Measurements from ENCODE around the gene PNPLA8. TPM values are rescaled to one million over a fixed set of nuclear protein-coding genes. Genes with fewer than 3 reads are reported as not detected.

PNPLA8 gene
- 11.5 and 12.1 TPM in 2 replicates for total RNA-seq
- long read RNA-seq, transcript PNPLA8-201 (11 exons, 3,490 nt) = major isoform, 20 of 78 reads
- long read RNA-seq, transcript PNPLA8-206 (10 exons, 3,462 nt) = major isoform, 20 of 78 reads
- long read RNA-seq, partial matches to known transcripts = 14 of 78 reads
- long read RNA-seq, other reads (novel, unspliced or antisense) = 20 of 78 reads

GRCh38 chr7:108525985-108526767 lies at the start of gene PNPLA8:
PNPLA8 (minus strand) TSS chr7:108526135; CDS start chr7:108515491, 10,644 bp downstream.
- no peaks in the 10 kb centered on the region for H3K36me3 Mint-ChIP-seq (ENCODE audit: low read depth)
- DNase-seq (ENCODE audit: low read depth, low spot score) = peak; percentile 99
- H3K9me3 Mint-ChIP-seq = no peaks in the 10 kb centered on the region
- no peaks in the 10 kb centered on the region for H3K27me3 Mint-ChIP-seq (ENCODE audit: low read depth)
- TF ChIP-seq, protein P1, sequence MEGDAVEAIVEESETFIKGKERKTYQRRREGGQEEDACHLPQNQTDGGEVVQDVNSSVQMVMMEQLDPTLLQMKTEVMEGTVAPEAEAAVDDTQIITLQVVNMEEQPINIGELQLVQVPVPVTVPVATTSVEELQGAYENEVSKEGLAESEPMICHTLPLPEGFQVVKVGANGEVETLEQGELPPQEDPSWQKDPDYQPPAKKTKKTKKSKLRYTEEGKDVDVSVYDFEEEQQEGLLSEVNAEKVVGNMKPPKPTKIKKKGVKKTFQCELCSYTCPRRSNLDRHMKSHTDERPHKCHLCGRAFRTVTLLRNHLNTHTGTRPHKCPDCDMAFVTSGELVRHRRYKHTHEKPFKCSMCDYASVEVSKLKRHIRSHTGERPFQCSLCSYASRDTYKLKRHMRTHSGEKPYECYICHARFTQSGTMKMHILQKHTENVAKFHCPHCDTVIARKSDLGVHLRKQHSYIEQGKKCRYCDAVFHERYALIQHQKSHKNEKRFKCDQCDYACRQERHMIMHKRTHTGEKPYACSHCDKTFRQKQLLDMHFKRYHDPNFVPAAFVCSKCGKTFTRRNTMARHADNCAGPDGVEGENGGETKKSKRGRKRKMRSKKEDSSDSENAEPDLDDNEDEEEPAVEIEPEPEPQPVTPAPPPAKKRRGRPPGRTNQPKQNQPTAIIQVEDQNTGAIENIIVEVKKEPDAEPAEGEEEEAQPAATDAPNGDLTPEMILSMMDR (conservative IDR thresholded peaks at IDR 0.05) = no peak
- H3K27ac Mint-ChIP-seq (ENCODE audit: unreplicated experiment) = peak within 1 kb of the TSS; percentile 97
- peak within 1 kb of the TSS; percentile 94 for H3K4me3 Mint-ChIP-seq
- peaks cover 31% of the 10 kb centered on the region for H3K4me1 Mint-ChIP-seq

GRCh38 chr7:108575156-108575555 lies 49.2 kb upstream of the PNPLA8 start:
- peaks cover 28% of the 10 kb centered on the region for H3K36me3 Mint-ChIP-seq (ENCODE audit: low read depth)
- H3K4me1 Mint-ChIP-seq = peaks cover 11% of the 10 kb centered on the region
- TF ChIP-seq, protein P1 (conservative IDR thresholded peaks at IDR 0.05) = no peak
- no peaks in the 10 kb centered on the region for H3K27me3 Mint-ChIP-seq (ENCODE audit: low read depth)
- no peak overlapping the region for H3K27ac Mint-ChIP-seq (ENCODE audit: unreplicated experiment)
- H3K9me3 Mint-ChIP-seq = peaks cover 4% of the 10 kb centered on the region
- no peak for DNase-seq (ENCODE audit: low read depth, low spot score)
- no peak overlapping the region for H3K4me3 Mint-ChIP-seq

- H3K4me3 Mint-ChIP-seq = no peak overlapping the region
These were observed 46.5 kb upstream of the PNPLA8 start for GRCh38 chr7:108572480-108572879.

DNA sequence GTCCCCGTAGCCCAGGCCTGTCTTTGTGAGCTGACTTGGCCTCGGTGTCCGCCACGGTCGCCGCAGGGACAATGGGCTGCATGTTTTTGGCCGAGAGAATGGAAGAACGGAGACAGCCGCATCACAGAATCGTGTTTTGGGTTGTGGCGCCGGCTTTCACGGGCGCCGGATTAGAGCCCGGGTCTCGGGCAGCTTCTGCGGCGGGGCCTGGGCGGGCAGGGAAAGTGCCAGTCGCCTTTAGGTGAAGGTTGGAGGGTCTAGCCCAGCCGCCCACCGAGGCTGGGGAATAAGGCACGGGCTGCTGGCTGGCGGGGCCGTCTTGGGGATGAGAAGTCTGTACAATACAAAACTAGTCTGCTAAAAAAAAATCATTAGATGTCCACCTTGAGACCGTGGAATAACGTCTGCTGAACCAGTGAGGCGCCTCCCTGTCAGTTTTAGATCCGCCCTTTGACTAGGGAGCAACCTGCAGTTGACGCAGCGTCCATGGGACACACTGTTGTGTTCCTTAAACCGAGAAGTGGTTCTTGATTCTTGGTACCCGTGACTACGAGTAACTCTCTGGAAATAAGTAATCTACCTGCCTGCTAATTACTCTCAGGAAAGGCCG lies 44.3 kb upstream of the PNPLA8 start:
- Mint-ChIP-seq H3K27ac (ENCODE audit: unreplicated experiment) (peak overlapping the region; percentile 97), H3K9me3 (no peaks in the 10 kb centered on the region), H3K27me3 (ENCODE audit: low read depth) (no peaks in the 10 kb centered on the region), H3K4me1 (peaks cover 37% of the 10 kb centered on the region), H3K36me3 (ENCODE audit: low read depth) (peaks cover 5% of the 10 kb centered on the region), H3K4me3 (peak overlapping the region; percentile 93)
- DNase-seq (ENCODE audit: low read depth, low spot score) = no peak
- TF ChIP-seq, protein P1 (conservative IDR thresholded peaks at IDR 0.05) = no peak

More at GRCh38 chr7:108572480-108572879, 46.5 kb upstream of the PNPLA8 start:
- peaks cover 30% of the 10 kb centered on the region for H3K4me1 Mint-ChIP-seq
- no peak for DNase-seq (ENCODE audit: low read depth, low spot score)
- no peaks in the 10 kb centered on the region for H3K27me3 Mint-ChIP-seq (ENCODE audit: low read depth)
- TF ChIP-seq, protein P1 (conservative IDR thresholded peaks at IDR 0.05) = no peak
- H3K27ac Mint-ChIP-seq (ENCODE audit: unreplicated experiment) = no peak overlapping the region
- no peaks in the 10 kb centered on the region for H3K9me3 Mint-ChIP-seq
- peaks cover 12% of the 10 kb centered on the region for H3K36me3 Mint-ChIP-seq (ENCODE audit: low read depth)

GRCh38 chr7:108569381-108570145 lies 43.6 kb upstream of the PNPLA8 start, which contains the start of the genes DNAJB9 and THAP5:
DNAJB9 (plus strand) TSS chr7:108569874; CDS start chr7:108571727, 1,853 bp downstream.
THAP5 (minus strand) TSS chr7:108569706; CDS start chr7:108569569, 137 bp downstream.
- DNase-seq (ENCODE audit: low read depth, low spot score) = peak; percentile 96
- no peaks in the 10 kb centered on the region for H3K27me3 Mint-ChIP-seq (ENCODE audit: low read depth)
- H3K9me3 Mint-ChIP-seq = no peaks in the 10 kb centered on the region
- H3K4me3 Mint-ChIP-seq = peak within 1 kb of the TSS; percentile 93
- H3K4me1 Mint-ChIP-seq = peaks cover 37% of the 10 kb centered on the region
- peaks cover 10% of the 10 kb centered on the region for H3K36me3 Mint-ChIP-seq (ENCODE audit: low read depth)
- TF ChIP-seq, protein P1 (conservative IDR thresholded peaks at IDR 0.05) = no peak
- H3K27ac Mint-ChIP-seq (ENCODE audit: unreplicated experiment) = peak within 1 kb of the TSS; percentile 99
